ENCODE results near the gene UBE2D2.

The UBE2D2 gene

GRCh38 chr5:139670369-139671095 lies 109.4 kb downstream of the UBE2D2 start:
- in situ Hi-C loops (cut with MboI; ENCODE audit: low sequenced_read_pairs) = no loop called here

DNA sequence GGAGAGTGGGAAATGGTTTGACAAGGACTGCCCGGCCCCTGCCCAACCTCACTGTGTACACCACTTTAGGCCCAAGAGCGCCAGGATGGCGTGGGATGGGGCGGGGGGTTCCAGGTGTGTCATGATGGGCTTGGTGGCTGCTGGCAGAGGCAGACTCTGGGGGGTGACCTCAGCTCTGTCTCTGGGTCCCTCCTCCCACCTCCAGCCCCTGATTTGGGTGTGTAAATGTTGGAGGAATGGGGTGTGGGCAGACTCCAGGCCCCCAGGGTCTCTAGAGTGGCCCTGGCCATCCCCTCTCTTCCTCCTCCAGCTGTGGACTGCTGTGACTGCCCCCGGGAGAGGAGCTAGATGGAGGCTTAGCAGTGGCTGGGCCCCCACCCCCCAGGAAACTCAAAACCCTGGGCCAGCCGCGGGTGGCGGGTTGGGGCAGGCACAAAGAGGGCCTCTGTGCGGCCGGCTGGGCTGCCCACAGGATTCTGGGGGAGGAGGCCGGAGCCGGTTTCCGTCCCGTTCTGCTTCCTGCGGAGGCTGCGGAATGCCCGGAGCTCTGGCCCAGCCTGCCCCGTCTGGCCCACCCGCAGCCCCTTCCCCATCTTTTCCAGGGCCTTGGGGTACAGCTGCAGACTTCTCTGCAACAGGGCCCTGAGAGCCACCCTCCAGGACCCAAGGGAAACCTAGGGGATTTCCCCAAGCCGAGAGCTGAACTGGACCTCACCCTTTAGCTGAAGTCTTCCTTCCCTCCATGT lies 110.1 kb downstream of the UBE2D2 start:
- in situ Hi-C loops (cut with MboI; ENCODE audit: low sequenced_read_pairs) = no loop called here

DNA sequence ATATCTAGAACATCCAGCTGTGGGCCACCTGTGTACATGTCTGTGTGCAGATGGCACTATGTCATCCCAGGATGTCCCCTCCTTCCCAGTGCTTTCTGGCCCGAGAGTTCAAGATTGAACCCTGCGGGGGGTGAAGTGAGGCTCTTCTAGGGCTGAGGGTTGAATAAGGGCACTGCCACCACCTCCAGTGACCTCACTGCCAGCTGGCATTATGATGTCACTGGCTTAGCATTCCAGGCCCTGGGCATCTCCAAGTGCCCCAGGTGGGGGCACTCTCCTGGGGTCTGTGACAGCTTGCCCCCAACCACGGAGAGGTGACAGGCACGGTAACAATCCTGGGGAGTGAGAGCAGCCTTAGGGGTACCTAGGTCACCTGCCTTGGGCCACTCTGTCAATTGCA lies 114.1 kb downstream of the UBE2D2 start:
- in situ Hi-C loops (cut with MboI; ENCODE audit: low sequenced_read_pairs) = no loop called here

GRCh38 chr5:139675825-139676224 lies 114.7 kb downstream of the UBE2D2 start:
- in situ Hi-C loops (cut with MboI; ENCODE audit: low sequenced_read_pairs) = no loop called here

DNA sequence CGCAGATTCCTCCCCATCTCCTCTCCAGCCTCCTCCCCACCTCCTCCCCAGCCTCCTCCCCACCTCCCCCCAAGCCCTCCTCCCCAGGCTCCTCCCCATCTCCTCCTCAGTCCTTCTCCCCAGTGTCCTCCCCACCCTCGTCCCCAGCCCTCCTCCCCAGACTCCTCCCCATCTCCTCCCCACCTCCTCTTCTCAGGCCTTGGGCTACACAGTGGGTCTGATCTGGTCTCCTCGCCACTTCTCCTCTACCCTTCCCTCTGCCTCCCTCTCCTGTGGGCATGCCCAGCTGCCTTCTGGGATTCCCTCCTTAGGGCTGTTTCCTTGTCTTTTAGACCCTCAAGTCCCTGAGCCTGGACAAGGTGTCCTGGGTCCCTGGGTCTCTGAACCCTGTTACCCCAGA lies 115.3 kb downstream of the UBE2D2 start:
- in situ Hi-C loops (cut with MboI; ENCODE audit: low sequenced_read_pairs) = no loop called here

- in situ Hi-C loops (cut with MboI; ENCODE audit: low sequenced_read_pairs) = no loop called here
These were observed 116.0 kb downstream of the UBE2D2 start for GRCh38 chr5:139676951-139677735.
